Vagina (tissue), 2 donors: ENCODE measurements around the gene IFT122. TPM values are rescaled to one million over a fixed set of nuclear protein-coding genes. Genes with fewer than 3 reads are reported as not detected.
A peak's percentile ranks its signal among the peaks of the same experiment; 100 is the strongest.

Experiments used
- DNase-seq, 2 donors: peaks; one replicate each; pipeline ENCODE4 v3.0.0-alpha.2; 2017; ENCODE audit errors: extremely low spot score in 2 of 2
- H3K27ac ChIP-seq: fragments of 200-600 bp; sonication (generic); one replicate; pipeline ENCODE4 v1.5.1; 2019
- H3K27me3 ChIP-seq: fragments of 200-600 bp; sonication (generic); one replicate; pipeline ENCODE4 v1.5.1; 2019
- H3K36me3 ChIP-seq, 2 donors: fragments of 200-600 bp; sonication (generic); one replicate each; pipeline ENCODE4 v1.5.1; 2017 to 2019
- H3K4me1 ChIP-seq: fragments of 200-600 bp; sonication (generic); one replicate; pipeline ENCODE4 v1.5.1; 2019
- H3K4me3 ChIP-seq, 2 donors: fragments of 200-600 bp; sonication (generic); 1 replicate in 1 of 2; 2 replicates in 1 of 2; pipeline ENCODE4 v1.5.1; 2016 to 2019
- H3K9me3 ChIP-seq: fragments of 200-600 bp; sonication (generic); one replicate; pipeline ENCODE4 v1.5.1; 2019
- CTCF ChIP-seq, 3 experiments: fragments of 450-650 bp in 2 of 3; fragments of 200-600 bp in 1 of 3; sonication (generic) in 1 of 3; IDR thresholded peaks; one replicate each; pipeline ENCODE4 v1.5.1; 2017 to 2019; ENCODE audit warnings: antibody characterized with exemption in 3 of 3, mild to moderate bottlenecking in 2 of 3, moderate library complexity in 2 of 3
- POLR2A ChIP-seq, 2 donors: fragments of 450-650 bp; IDR thresholded peaks; one replicate each; pipeline ENCODE4 v1.6.1; 2017; ENCODE audit warnings: antibody characterized with exemption in 2 of 2, mild to moderate bottlenecking in 2 of 2, moderate library complexity in 2 of 2
- POLR2AphosphoS5 ChIP-seq, 2 donors: sonication (generic); formaldehyde crosslinking; IDR thresholded peaks; one replicate each; pipeline ENCODE4 v1.9.0; 2017; ENCODE audit warnings: antibody characterized with exemption in 2 of 2, mild to moderate bottlenecking in 2 of 2, low read depth in 1 of 2; ENCODE audit not compliant: insufficient read depth in 1 of 2
- intact Hi-C: fragments of 100-400 bp; cut with DNase I; formaldehyde crosslinking; loops from one replicate; pipeline ENCODE4 v1.15.1; 2023
- total RNA-seq: library from RNA; depleted of rRNA; stranded (reverse); fragments of >200 nt; gene quantifications from one replicate; pipeline ENCODE4 v1.2.3, GENCODE V29; 2016

Gene IFT122
- total RNA-seq, 1 donor from 2014 or later, result 33.4 TPM

- H3K4me3 ChIP-seq, result peak overlapping the region; percentile 90 to 92
- TF ChIP-seq POLR2AphosphoS5 (IDR thresholded peaks at IDR 0.05; ENCODE audit: insufficient read depth in 1 of 2, low read depth in 1 of 2) (no peak), POLR2A (IDR thresholded peaks at IDR 0.05) (no peak), CTCF (IDR thresholded peaks at IDR 0.05) (no peak)
- no peak for DNase-seq
- intact Hi-C loops, result loop anchor here (5.0 kb wide), 1 partner anchor 167 kb away; the partner anchor contains the start of gene PLXND1
- peaks cover 66% of the 10 kb centered on the region for H3K4me1 ChIP-seq
- H3K36me3 ChIP-seq, result peaks cover 0 to 15% of the 10 kb centered on the region in 2 donors
- peak overlapping the region; percentile 94 for H3K27ac ChIP-seq
- no peaks in the 10 kb centered on the region for H3K9me3 ChIP-seq
- H3K27me3 ChIP-seq, result no peaks in the 10 kb centered on the region
Observed at GRCh38 chr3:129440618-129441190, 680 bp downstream of the IFT122 start.

- H3K4me3 ChIP-seq, result peak overlapping the region; percentile 90 to 92
- H3K27me3 ChIP-seq, result no peaks in the 10 kb centered on the region
- intact Hi-C loops, result loop anchor here (5.0 kb wide), 1 partner anchor 166 kb away; the partner anchor contains the start of gene PLXND1
- no peak for DNase-seq
- no peaks in the 10 kb centered on the region for H3K9me3 ChIP-seq
- TF ChIP-seq POLR2A (IDR thresholded peaks at IDR 0.05) (no peak), POLR2AphosphoS5 (IDR thresholded peaks at IDR 0.05; ENCODE audit: insufficient read depth in 1 of 2, low read depth in 1 of 2) (no peak), CTCF (IDR thresholded peaks at IDR 0.05) (no peak)
- H3K4me1 ChIP-seq, result peaks cover 61% of the 10 kb centered on the region
- peak overlapping the region; percentile 94 for H3K27ac ChIP-seq
- H3K36me3 ChIP-seq, result peaks cover 0 to 15% of the 10 kb centered on the region in 2 donors
Observed at GRCh38 chr3:129441215-129441614, 1.2 kb downstream of the IFT122 start.

GRCh38 chr3:129441782-129442181 is 1.8 kb downstream of the IFT122 start:
- H3K4me1 ChIP-seq, result peaks cover 55% of the 10 kb centered on the region
- TF ChIP-seq POLR2AphosphoS5 (IDR thresholded peaks at IDR 0.05; ENCODE audit: insufficient read depth in 1 of 2, low read depth in 1 of 2) (no peak), CTCF (IDR thresholded peaks at IDR 0.05) (no peak), POLR2A (IDR thresholded peaks at IDR 0.05) (no peak)
- peaks cover 0 to 10% of the 10 kb centered on the region in 2 donors for H3K36me3 ChIP-seq
- H3K27ac ChIP-seq, result peak overlapping the region; percentile 94
- no peak overlapping the region for H3K4me3 ChIP-seq
- H3K27me3 ChIP-seq, result no peaks in the 10 kb centered on the region
- intact Hi-C loops, result loop anchor here (5.0 kb wide), 1 partner anchor 166 kb away; the partner anchor contains the start of gene PLXND1
- DNase-seq, result no peak
- no peaks in the 10 kb centered on the region for H3K9me3 ChIP-seq

- peaks cover 51% of the 10 kb centered on the region for H3K4me1 ChIP-seq
- TF ChIP-seq POLR2A (IDR thresholded peaks at IDR 0.05) (no peak), POLR2AphosphoS5 (IDR thresholded peaks at IDR 0.05; ENCODE audit: insufficient read depth in 1 of 2, low read depth in 1 of 2) (no peak), CTCF (IDR thresholded peaks at IDR 0.05) (no peak)
- no peak for DNase-seq
- no peaks in the 10 kb centered on the region for H3K9me3 ChIP-seq
- no peaks in the 10 kb centered on the region for H3K27me3 ChIP-seq
- peaks cover 0 to 3% of the 10 kb centered on the region in 2 donors for H3K36me3 ChIP-seq
- H3K27ac ChIP-seq, result peak overlapping the region; percentile 94
- no peak overlapping the region for H3K4me3 ChIP-seq
- intact Hi-C loops, result loop anchor here (5.0 kb wide), 1 partner anchor 165 kb away; the partner anchor contains the start of gene PLXND1
Observed at GRCh38 chr3:129442486-129442885, 2.5 kb downstream of the IFT122 start.

- no peaks in the 10 kb centered on the region for H3K9me3 ChIP-seq
- intact Hi-C loops, result loop anchor here (5.0 kb wide), 1 partner anchor 164 kb away; the partner anchor contains the start of gene PLXND1
- H3K27me3 ChIP-seq, result no peaks in the 10 kb centered on the region
- DNase-seq, result no peak
- no peaks in the 10 kb centered on the region for H3K36me3 ChIP-seq
- H3K27ac ChIP-seq, result peak overlapping the region; percentile 94
- TF ChIP-seq POLR2AphosphoS5 (IDR thresholded peaks at IDR 0.05; ENCODE audit: insufficient read depth in 1 of 2, low read depth in 1 of 2), result no peak
- no peak for TF ChIP-seq CTCF (IDR thresholded peaks at IDR 0.05)
- TF ChIP-seq POLR2A (IDR thresholded peaks at IDR 0.05), result no peak
- H3K4me3 ChIP-seq, result no peak overlapping the region
- H3K4me1 ChIP-seq, result peaks cover 46% of the 10 kb centered on the region
Observed at GRCh38 chr3:129442947-129443346, 2.9 kb downstream of the IFT122 start.
